Retinal pigment epithelial cell (primary cell): ENCODE data around the gene CYP1A2.

Experiments
- DNase-seq: peaks from one replicate; pipeline ENCODE4 v3.0.0-alpha.2; 2010; ENCODE audit warnings: low read depth
- H3K4me3 ChIP-seq: 2 replicates; pipeline ENCODE4 v1.5.1; 2011; ENCODE audit warnings: mild to moderate bottlenecking, low read length, control low read depth, moderate library complexity
- CTCF ChIP-seq: conservative IDR thresholded peaks from 2 replicates; pipeline ENCODE4 v1.5.1; 2011; ENCODE audit warnings: low read depth, low read length, control low read depth, inconsistent platforms

The CYP1A2 gene

GRCh38 chr15:74804935-74805334, 56.3 kb downstream of the CYP1A2 start:
- no peak overlapping the region for H3K4me3 ChIP-seq
- no peak for TF ChIP-seq CTCF
- no peak for DNase-seq
